Lower lobe of right lung (tissue), 2 donors: ENCODE measurements around the gene RIPOR3. TPM values are rescaled to one million over a fixed set of nuclear protein-coding genes. Genes with fewer than 3 reads are reported as not detected.
A peak's percentile ranks its signal among the peaks of the same experiment; 100 is the strongest.
"Not testable (repeated sequence)": the region's sequence is repeated elsewhere in the genome, so short reads cannot be mapped to it uniquely, and the experiment has no call there.

ENCODE experiments used
- ATAC-seq, 2 donors: fragments of 200-7000 bp; cut with Tn5 transposase; one replicate each; pipeline ENCODE4 v1.9.1; 2020 to 2022; ENCODE audit warnings: mild to moderate bottlenecking in 2 of 2, moderate library complexity in 2 of 2
- DNase-seq: peaks from one replicate; pipeline ENCODE4 v3.0.0-alpha.2; 2020
- H3K27ac ChIP-seq: fragments of 200-600 bp; one replicate; pipeline ENCODE4 v1.8.0; 2022
- H3K27me3 ChIP-seq: fragments of 200-600 bp; one replicate; pipeline ENCODE4 v1.8.0; 2022; ENCODE audit warnings: low read depth
- H3K36me3 ChIP-seq: fragments of 200-600 bp; one replicate; pipeline ENCODE4 v1.8.0; 2022; ENCODE audit warnings: mild to moderate bottlenecking
- H3K4me1 ChIP-seq: fragments of 200-600 bp; one replicate; pipeline ENCODE4 v1.8.0; 2022
- H3K4me3 ChIP-seq: fragments of 200-600 bp; one replicate; pipeline ENCODE4 v1.8.0; 2022; ENCODE audit warnings: mild to moderate bottlenecking
- H3K9me3 ChIP-seq: fragments of 200-600 bp; one replicate; pipeline ENCODE4 v1.8.0; 2022
- intact Hi-C: fragments of 100-400 bp; cut with DNase I; formaldehyde crosslinking; loops from one replicate; pipeline ENCODE4 v1.11.0; 2022
- total RNA-seq: library from RNA; stranded (reverse); fragmentation: NEBNext Ultra II Directional; extraction: Animal tissue kit (Norgen Biotek cat#: 25700); gene quantifications from one replicate; pipeline ENCODE4 v1.2.1, GENCODE V29; 2021
- TF ChIP-seq, protein P1 (sequence below): fragments of 200-600 bp; IDR thresholded peaks from one replicate; pipeline ENCODE4 v1.8.0; 2022; ENCODE audit warnings: antibody characterized with exemption, mild to moderate bottlenecking
- donor health status: DM: no; HTN: yes; CAD: no; lungs with severe emphysema.

RIPOR3 gene
- total RNA-seq, 1 donor from 2014 or later: 11.0 TPM

DNA sequence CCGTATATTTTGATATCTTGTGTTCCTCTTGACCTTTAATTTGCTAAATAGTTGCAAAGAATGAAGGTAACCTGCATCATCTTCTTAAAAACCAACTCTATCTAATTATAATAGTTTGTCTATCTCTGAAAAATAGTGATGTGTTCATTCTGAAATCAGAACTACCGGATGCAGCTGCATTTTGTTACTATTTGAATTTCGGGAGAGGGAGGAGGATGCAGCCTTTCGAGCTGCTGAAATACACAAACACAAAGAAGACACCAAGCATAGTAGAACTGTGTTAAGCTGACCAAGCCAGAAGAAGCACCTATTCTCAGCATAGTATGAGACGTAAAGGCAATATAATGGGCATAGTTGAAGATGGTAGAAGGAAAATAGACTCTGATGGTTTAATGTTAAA lies 148.0 kb downstream of the RIPOR3 start:
- TF ChIP-seq, protein P1, sequence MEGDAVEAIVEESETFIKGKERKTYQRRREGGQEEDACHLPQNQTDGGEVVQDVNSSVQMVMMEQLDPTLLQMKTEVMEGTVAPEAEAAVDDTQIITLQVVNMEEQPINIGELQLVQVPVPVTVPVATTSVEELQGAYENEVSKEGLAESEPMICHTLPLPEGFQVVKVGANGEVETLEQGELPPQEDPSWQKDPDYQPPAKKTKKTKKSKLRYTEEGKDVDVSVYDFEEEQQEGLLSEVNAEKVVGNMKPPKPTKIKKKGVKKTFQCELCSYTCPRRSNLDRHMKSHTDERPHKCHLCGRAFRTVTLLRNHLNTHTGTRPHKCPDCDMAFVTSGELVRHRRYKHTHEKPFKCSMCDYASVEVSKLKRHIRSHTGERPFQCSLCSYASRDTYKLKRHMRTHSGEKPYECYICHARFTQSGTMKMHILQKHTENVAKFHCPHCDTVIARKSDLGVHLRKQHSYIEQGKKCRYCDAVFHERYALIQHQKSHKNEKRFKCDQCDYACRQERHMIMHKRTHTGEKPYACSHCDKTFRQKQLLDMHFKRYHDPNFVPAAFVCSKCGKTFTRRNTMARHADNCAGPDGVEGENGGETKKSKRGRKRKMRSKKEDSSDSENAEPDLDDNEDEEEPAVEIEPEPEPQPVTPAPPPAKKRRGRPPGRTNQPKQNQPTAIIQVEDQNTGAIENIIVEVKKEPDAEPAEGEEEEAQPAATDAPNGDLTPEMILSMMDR: no peak

DNA sequence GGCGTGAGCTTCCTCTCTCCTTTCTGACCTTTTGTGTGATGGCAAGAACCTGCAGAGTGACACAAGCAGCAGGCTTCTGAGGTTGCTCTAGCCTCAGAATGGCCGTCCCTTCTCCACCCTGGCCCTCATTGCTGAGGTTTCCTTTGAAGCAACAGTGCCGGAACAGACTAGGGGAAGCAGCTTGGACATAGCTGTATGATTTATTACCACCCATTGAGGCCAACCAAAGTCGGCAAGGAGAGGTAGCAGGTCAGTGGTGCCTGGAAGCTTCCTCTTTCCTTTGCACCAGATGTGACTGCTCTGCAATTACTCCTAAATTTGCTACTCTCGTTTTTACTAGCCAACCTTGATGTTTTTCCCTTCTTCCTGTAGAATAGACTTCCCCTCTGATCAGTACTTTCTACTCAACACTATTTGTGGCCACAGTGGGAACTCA lies 149.7 kb downstream of the RIPOR3 start:
- no peaks in the 10 kb centered on the region for H3K36me3 ChIP-seq
- H3K27ac ChIP-seq: peak overlapping the region; percentile 79
- no peak for DNase-seq
- no peaks in the 10 kb centered on the region for H3K9me3 ChIP-seq
- intact Hi-C loops: no loop called here
- no peaks in the 10 kb centered on the region for H3K27me3 ChIP-seq
- H3K4me1 ChIP-seq: peaks cover 98% of the 10 kb centered on the region
- TF ChIP-seq, protein P1: no peak
- peak in 1 of 2 donors; percentile 3 for ATAC-seq
- no peak overlapping the region for H3K4me3 ChIP-seq

More for the DNA sequence above, 148.0 kb downstream of the RIPOR3 start:
- Histone ChIP-seq H3K4me3 (no peak overlapping the region), H3K9me3 (no peaks in the 10 kb centered on the region), H3K27ac (peak overlapping the region; percentile 79), H3K4me1 (peaks cover 97% of the 10 kb centered on the region), H3K27me3 (no peaks in the 10 kb centered on the region), H3K36me3 (peaks cover 1% of the 10 kb centered on the region)
- no peak for DNase-seq
- no peak for ATAC-seq
- intact Hi-C loops: no loop called here

DNA sequence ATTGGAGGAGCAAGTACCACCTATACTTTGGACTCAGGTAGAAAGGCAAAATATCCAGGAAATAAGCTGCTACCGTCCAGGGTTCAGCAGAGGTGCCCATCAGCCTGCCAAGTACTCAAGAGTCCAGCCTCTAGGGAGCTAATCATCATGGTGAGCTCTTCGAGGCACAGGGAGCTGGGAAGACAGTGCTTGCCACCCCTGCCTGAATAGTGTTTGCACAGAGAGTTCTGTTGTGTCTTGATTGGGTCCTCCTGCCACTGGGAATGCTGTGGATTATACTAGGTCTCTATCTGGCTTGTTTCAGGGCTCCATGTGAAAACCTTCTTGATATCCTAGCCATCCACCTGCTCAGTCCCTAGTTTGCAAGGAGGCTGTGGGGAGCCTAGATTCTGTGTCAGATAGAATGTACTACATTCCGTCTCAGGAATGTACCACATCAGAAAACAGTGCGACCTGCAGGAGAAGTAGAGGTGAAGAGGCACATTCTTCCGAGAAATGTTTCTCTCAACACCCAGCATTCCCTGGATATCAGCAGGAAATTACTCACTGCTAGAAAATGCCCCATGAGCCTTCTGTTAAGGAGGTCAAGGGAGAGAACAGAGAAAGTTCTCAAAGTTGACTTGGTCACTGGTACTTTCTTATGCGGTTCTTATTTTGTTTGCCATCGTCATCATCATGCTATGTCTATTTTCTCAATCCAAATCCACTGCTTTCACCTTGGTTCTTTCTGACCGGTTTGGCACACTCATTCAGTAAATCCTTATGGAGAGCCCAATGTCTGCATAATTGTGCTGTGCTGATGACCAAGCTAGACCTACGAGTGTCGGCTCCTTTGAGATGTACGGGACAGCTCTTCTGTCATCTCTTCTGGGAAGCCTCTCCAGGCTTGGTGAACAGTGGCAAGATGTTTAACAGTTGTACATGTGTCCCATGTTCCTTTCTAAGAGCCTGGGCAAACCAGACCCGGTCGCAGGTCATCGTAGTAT lies 150.4 kb downstream of the RIPOR3 start:
- H3K4me1 ChIP-seq: peaks cover 98% of the 10 kb centered on the region
- no peaks in the 10 kb centered on the region for H3K36me3 ChIP-seq
- intact Hi-C loops: no loop called here
- H3K27me3 ChIP-seq: no peaks in the 10 kb centered on the region
- H3K4me3 ChIP-seq: no peak overlapping the region
- peak overlapping the region; percentile 79 for H3K27ac ChIP-seq
- ATAC-seq: peak; percentile 79 to 85
- no peaks in the 10 kb centered on the region for H3K9me3 ChIP-seq
- DNase-seq: no peak
- TF ChIP-seq, protein P1: no peak

DNA sequence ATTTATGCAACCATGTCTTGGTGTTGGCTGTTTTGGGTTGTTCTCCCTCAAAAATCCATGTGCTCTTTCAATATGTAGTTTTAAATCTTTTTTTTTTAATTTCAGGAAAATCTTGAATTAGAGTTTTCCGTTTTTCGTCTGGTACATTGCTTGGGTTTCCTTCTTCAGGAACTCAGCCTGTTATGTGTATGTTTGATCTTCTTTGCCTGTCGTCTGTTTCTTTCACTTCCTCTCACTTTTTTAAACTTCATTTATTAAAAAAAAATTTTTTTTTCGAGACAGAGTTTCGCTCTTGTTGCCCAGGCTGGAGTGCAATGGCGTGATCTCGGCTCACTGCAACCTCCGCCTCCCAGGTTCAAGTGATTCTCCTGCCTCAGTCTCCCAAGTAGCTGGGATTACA lies 151.5 kb downstream of the RIPOR3 start:
- Histone ChIP-seq H3K27ac (peak overlapping the region; percentile 79), H3K4me1 (peaks cover 98% of the 10 kb centered on the region)
- intact Hi-C loops, ATAC-seq, H3K36me3 ChIP-seq, H3K27me3 ChIP-seq, DNase-seq, H3K4me3 ChIP-seq, H3K9me3 ChIP-seq: not testable (repeated sequence)

DNA sequence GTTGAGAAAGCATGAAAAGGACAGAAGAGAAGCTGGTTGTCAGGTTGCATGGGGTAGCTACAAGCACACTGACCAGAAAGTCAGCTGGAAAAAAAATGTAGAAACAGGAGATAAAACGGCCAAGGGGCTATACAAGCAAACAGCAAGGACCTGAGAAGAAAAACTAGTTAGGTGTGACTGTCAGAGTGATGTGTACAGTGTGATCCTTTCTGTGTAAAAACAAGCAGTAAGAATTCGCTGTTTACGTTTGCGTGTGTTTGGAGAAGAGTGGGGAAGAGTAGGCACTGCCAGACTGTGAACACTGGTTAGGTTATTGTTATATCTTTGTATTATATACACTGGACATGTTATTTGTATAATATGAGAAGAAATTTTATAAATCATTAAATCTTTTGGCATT lies 153.1 kb downstream of the RIPOR3 start:
- Histone ChIP-seq H3K4me3 (peak overlapping the region; percentile 1), H3K4me1 (peaks cover 92% of the 10 kb centered on the region)

More for the DNA sequence above, 153.1 kb downstream of the RIPOR3 start:
- DNase-seq (no peak), ATAC-seq (no peak)
- Histone ChIP-seq H3K9me3 (no peaks in the 10 kb centered on the region), H3K36me3 (no peaks in the 10 kb centered on the region), H3K27ac (peak overlapping the region; percentile 72), H3K27me3 (no peaks in the 10 kb centered on the region)
- TF ChIP-seq, protein P1: no peak
- intact Hi-C loops: no loop called here
